GM12892 (cell line): ENCODE measurements around the gene CHGA.

ENCODE experiments used
- POLR2AphosphoS5 ChIP-seq: IDR thresholded peaks from 2 replicates; pipeline ENCODE4 v1.6.1; 2011; ENCODE audit warnings: low read depth, low read length, control low read depth
- TAF1 ChIP-seq: IDR thresholded peaks from 2 replicates; pipeline ENCODE4 v1.6.1; 2011; ENCODE audit warnings: low read depth, mild to moderate bottlenecking, control low read depth, low read length, borderline replicate concordance

DNA sequence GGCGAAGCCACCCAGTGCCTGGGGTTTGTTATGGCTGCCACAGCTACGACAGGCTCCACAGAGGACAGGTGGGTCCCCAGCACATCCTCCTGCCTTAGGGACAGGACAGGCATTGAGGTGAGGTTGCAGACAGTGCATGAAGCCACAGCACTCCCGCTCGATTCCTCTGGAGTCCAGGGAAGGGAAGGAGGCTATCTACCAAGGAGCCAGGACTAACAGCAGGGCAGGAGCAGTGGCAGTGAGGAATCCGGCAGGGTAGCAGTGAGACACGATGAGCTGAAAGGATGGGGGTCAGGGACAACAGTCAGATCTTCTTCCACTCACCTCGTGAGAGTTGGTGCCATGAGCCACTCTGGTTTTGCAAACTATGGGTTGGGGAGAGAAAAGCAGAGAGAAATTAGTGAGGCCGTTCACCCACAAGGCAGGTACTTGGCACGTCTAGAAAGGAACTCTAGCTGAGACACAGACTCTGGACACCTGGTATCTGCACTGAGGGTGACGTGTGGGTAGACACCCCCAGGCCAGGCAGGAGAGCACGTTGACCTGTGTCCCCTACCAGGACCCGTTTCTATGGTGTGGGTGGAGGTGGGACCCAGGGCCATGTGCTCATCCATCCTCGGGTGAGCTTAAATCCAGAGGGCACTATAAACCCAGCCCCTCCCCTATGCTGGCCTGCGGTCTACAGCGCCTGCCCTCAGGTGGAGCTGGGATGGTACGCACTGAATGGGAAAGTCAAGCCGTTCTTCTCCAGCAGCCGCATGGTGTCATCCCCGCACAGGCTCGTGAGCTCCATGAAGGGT lies 39.3 kb downstream of the CHGA start:
- TF ChIP-seq POLR2AphosphoS5, result no peak
- TF ChIP-seq TAF1, result no peak
